ENCODE results near the gene GYG1. TPM values are rescaled to one million over a fixed set of nuclear protein-coding genes. Genes with fewer than 3 reads are reported as not detected.

The GYG1 gene
- total RNA-seq, 1 experiment from 2014 or later = 28.0 TPM

- Mint-ChIP-seq H3K4me3 (ENCODE audit: unreplicated experiment) (peak overlapping the region; percentile 75), H3K27me3 (ENCODE audit: insufficient read depth, unreplicated experiment) (no peaks in the 10 kb centered on the region), H3K9me3 (ENCODE audit: unreplicated experiment) (no peaks in the 10 kb centered on the region), H3K27ac (ENCODE audit: unreplicated experiment) (peak overlapping the region; percentile 45), H3K4me1 (ENCODE audit: low read depth, unreplicated experiment) (no peaks in the 10 kb centered on the region), H3K36me3 (ENCODE audit: insufficient read depth, unreplicated experiment) (no peaks in the 10 kb centered on the region)
- POLR2A ChIA-PET = no interaction called here
- Histone ChIP-seq H3K9me3 (no peaks in the 10 kb centered on the region), H3K4me3 (ENCODE audit: low read depth, low read length) (peak overlapping the region; percentile 88), H3K36me3 (ENCODE audit: control insufficient read depth, insufficient read depth, low read length) (no peaks in the 10 kb centered on the region), H3K27me3 (replicated peaks; ENCODE audit: control insufficient read depth, insufficient read depth, low read length) (no peaks in the 10 kb centered on the region), H3K4me1 (peaks cover 7% of the 10 kb centered on the region; the same call in 1 of the 2 replicates)
- no TSS peak for BruUV-seq (replicated peaks)
- CTCF ChIA-PET = interaction anchor here (0.6 to 1.4 kb wide), 2 partner anchors 37 to 44 kb away, joined by 3 to 14 read pairs; no protein-coding TSS in a partner anchor
- TF ChIP-seq CTCF (IDR thresholded peaks at IDR 0.05; ENCODE audit: insufficient read depth in 1 of 2, low read depth in 1 of 2, low read length in 1 of 2, severe bottlenecking in 1 of 2, unreplicated experiment in 1 of 2) = no peak
- intact Hi-C loops (cut with micrococcal nuclease; ENCODE audit: unreplicated experiment) = loop anchor here (5.0 kb wide), 2 partner anchors 40 to 95 kb away; partner anchors contain the start of gene HLTF
- peak in 1 of 2 experiments; percentile 51 for DNase-seq
Observed at GRCh38 chr3:148992027-148992634, 791 bp downstream of the GYG1 start.

GRCh38 chr3:148992635-148993255 is 1.4 kb downstream of the GYG1 start:
- Histone ChIP-seq H3K36me3 (ENCODE audit: control insufficient read depth, insufficient read depth, low read length) (no peaks in the 10 kb centered on the region), H3K4me3 (ENCODE audit: low read depth, low read length) (peak overlapping the region; percentile 88), H3K27me3 (replicated peaks; ENCODE audit: control insufficient read depth, insufficient read depth, low read length) (no peaks in the 10 kb centered on the region), H3K9me3 (no peaks in the 10 kb centered on the region), H3K4me1 (peaks cover 7% of the 10 kb centered on the region; the same call in 1 of the 2 replicates)
- Mint-ChIP-seq H3K27me3 (ENCODE audit: insufficient read depth, unreplicated experiment) (no peaks in the 10 kb centered on the region), H3K4me3 (ENCODE audit: unreplicated experiment) (peak overlapping the region; percentile 75), H3K36me3 (ENCODE audit: insufficient read depth, unreplicated experiment) (no peaks in the 10 kb centered on the region), H3K9me3 (ENCODE audit: unreplicated experiment) (no peaks in the 10 kb centered on the region), H3K27ac (ENCODE audit: unreplicated experiment) (peak overlapping the region; percentile 45), H3K4me1 (ENCODE audit: low read depth, unreplicated experiment) (no peaks in the 10 kb centered on the region)
- TF ChIP-seq CTCF (IDR thresholded peaks at IDR 0.05; ENCODE audit: insufficient read depth in 1 of 2, low read depth in 1 of 2, low read length in 1 of 2, severe bottlenecking in 1 of 2, unreplicated experiment in 1 of 2) = no peak
- ChIA-PET POLR2A (no interaction called here), CTCF (interaction anchor here (1.4 kb wide), 1 partner anchor 37 kb away, joined by 14 read pairs; no protein-coding TSS in a partner anchor)
- intact Hi-C loops (cut with micrococcal nuclease; ENCODE audit: unreplicated experiment) = loop anchor here (5.0 kb wide), 2 partner anchors 40 to 95 kb away; partner anchors contain the start of gene HLTF
- TSS peak; percentile 55 for BruUV-seq (replicated peaks)
- DNase-seq = no peak

- H3K36me3 ChIP-seq (ENCODE audit: control insufficient read depth, insufficient read depth, low read length) = no peaks in the 10 kb centered on the region
- POLR2A ChIA-PET = no interaction called here
- H3K9me3 ChIP-seq = no peaks in the 10 kb centered on the region
- CTCF ChIA-PET = no interaction called here
- no peak for TF ChIP-seq CTCF (IDR thresholded peaks at IDR 0.05; ENCODE audit: insufficient read depth in 1 of 2, low read depth in 1 of 2, low read length in 1 of 2, severe bottlenecking in 1 of 2, unreplicated experiment in 1 of 2)
- H3K4me1 Mint-ChIP-seq (ENCODE audit: low read depth, unreplicated experiment) = no peaks in the 10 kb centered on the region
- H3K4me1 ChIP-seq = peaks cover 3% of the 10 kb centered on the region; the same call in 1 of the 2 replicates
- H3K9me3 Mint-ChIP-seq (ENCODE audit: unreplicated experiment) = no peaks in the 10 kb centered on the region
- no peak overlapping the region for H3K4me3 Mint-ChIP-seq (ENCODE audit: unreplicated experiment)
- no peaks in the 10 kb centered on the region for H3K36me3 Mint-ChIP-seq (ENCODE audit: insufficient read depth, unreplicated experiment)
- intact Hi-C loops (cut with micrococcal nuclease; ENCODE audit: unreplicated experiment) = no loop called here
- H3K4me3 ChIP-seq (ENCODE audit: low read depth, low read length) = no peak overlapping the region
- H3K27ac Mint-ChIP-seq (ENCODE audit: unreplicated experiment) = no peak overlapping the region
- no peaks in the 10 kb centered on the region for H3K27me3 Mint-ChIP-seq (ENCODE audit: insufficient read depth, unreplicated experiment)
- no peak for DNase-seq
- H3K27me3 ChIP-seq (replicated peaks; ENCODE audit: control insufficient read depth, insufficient read depth, low read length) = no peaks in the 10 kb centered on the region
- no TSS peak for BruUV-seq (replicated peaks)
Observed at GRCh38 chr3:148997623-148998022, 6.3 kb downstream of the GYG1 start.

Measured in Caco-2 (cell line).